Endothelial cell of umbilical vein (primary cell): ENCODE results near the gene FMN1. TPM values are rescaled to one million over a fixed set of nuclear protein-coding genes. Genes with fewer than 3 reads are reported as not detected.

Experiments used
- BruUV-seq: library from RNA; stranded (reverse); fragments of 400-500 nt; replicated peaks from 2 replicates; lab custom pipeline; 2021; lab: Mats Ljungman, UMichigan
- CTCF ChIA-PET: fragments of 300-600, 350-600 bp; sonication (Branson Sonifier 250); formaldehyde crosslinking; loops from one replicate; lab custom pipeline; 2021; ENCODE audit warnings: antibody characterized with exemption, inconsistent platforms; lab: Charles Lee
- POLR2A ChIA-PET: fragments of 300-600, 350-600 bp; sonication (Branson Sonifier 250); formaldehyde crosslinking; loops from one replicate; lab custom pipeline; 2021; ENCODE audit warnings: antibody characterized with exemption, inconsistent platforms; lab: Charles Lee
- DNase-seq: peaks from one replicate; pipeline ENCODE4 v3.0.0-alpha.2; 2011; ENCODE audit warnings: low read depth, low spot score
- FAIRE-seq: peaks from 2 replicates; lab custom pipeline; 2011; peaks lifted over from hg19 to GRCh38; lab: Jason Lieb, UNC
- H2AFZ ChIP-seq: 2 replicates; pipeline ENCODE4 v1.6.0; 2012; ENCODE audit warnings: low read depth, low read length, control low read depth, inconsistent platforms
- H3K27ac ChIP-seq: 2 replicates; pipeline ENCODE4 v1.5.1; 2011; ENCODE audit warnings: low read depth, mild to moderate bottlenecking, control low read depth, low read length, moderate library complexity; ENCODE audit not compliant: insufficient read depth
- H3K27me3 ChIP-seq, 2 experiments: 2 replicates each; pipeline versions ENCODE4 v1.6.0 to v1.6.1; 2011; ENCODE audit warnings: low read length in 2 of 2, mixed read lengths in 1 of 2; ENCODE audit not compliant: control insufficient read depth in 2 of 2, insufficient read depth in 2 of 2
- H3K36me3 ChIP-seq, 2 experiments: 2 replicates in 1 of 2; 3 replicates in 1 of 2; pipeline ENCODE4 v1.5.1; 2011; ENCODE audit warnings: low read length in 2 of 2, mild to moderate bottlenecking in 1 of 2, moderate library complexity in 1 of 2; ENCODE audit not compliant: control insufficient read depth in 2 of 2, insufficient read depth in 2 of 2; ENCODE audit errors: extremely low read depth in 1 of 2
- H3K4me1 ChIP-seq: 3 replicates; pipeline ENCODE4 v1.5.1; 2011; ENCODE audit warnings: mild to moderate bottlenecking, low read length; ENCODE audit not compliant: control insufficient read depth, insufficient read depth; ENCODE audit errors: extremely low read depth
- H3K4me2 ChIP-seq: 2 replicates; pipeline ENCODE4 v1.6.1; 2011; ENCODE audit warnings: low read length, control low read depth, mixed read lengths; ENCODE audit not compliant: insufficient read depth
- H3K4me3 ChIP-seq, 3 experiments: fragments of 200-600 bp in 1 of 3; sonication (generic), shearing (Covaris generic) in 1 of 3; replicated peaks in 1 of 3; 2 replicates each; pipeline ENCODE4 v1.5.1; 2011 to 2016; ENCODE audit warnings: control low read depth in 3 of 3, low read length in 3 of 3, mild to moderate bottlenecking in 2 of 3, inconsistent platforms in 1 of 3, low read depth in 1 of 3, moderate library complexity in 1 of 3; ENCODE audit not compliant: insufficient read depth in 1 of 3
- H3K79me2 ChIP-seq: 2 replicates; pipeline ENCODE4 v1.6.0; 2012; ENCODE audit warnings: low read length, inconsistent platforms; ENCODE audit not compliant: control insufficient read depth, insufficient read depth
- H3K9ac ChIP-seq: replicated peaks from 2 replicates; pipeline ENCODE3; 2011; ENCODE audit warnings: low read length, control low read depth; ENCODE audit not compliant: insufficient read depth; ENCODE audit errors: extremely low read depth
- H3K9me1 ChIP-seq: replicated peaks from 3 replicates; pipeline ENCODE4 v1.6.0; 2011; ENCODE audit warnings: mild to moderate bottlenecking, low read length; ENCODE audit not compliant: control insufficient read depth, insufficient read depth; ENCODE audit errors: extremely low read depth
- H3K9me3 ChIP-seq: replicated peaks from 2 replicates; pipeline ENCODE4 v1.5.1; 2012; ENCODE audit warnings: low read length, inconsistent platforms; ENCODE audit not compliant: control insufficient read depth, insufficient read depth
- H4K20me1 ChIP-seq: replicated peaks from 2 replicates; pipeline ENCODE3; 2011; ENCODE audit warnings: mild to moderate bottlenecking, low read length; ENCODE audit not compliant: control insufficient read depth, insufficient read depth; ENCODE audit errors: extremely low read depth
- CTCF ChIP-seq, 2 donors: IDR thresholded peaks; 1 replicate in 1 of 2; 2 replicates in 1 of 2; pipeline ENCODE4 v1.5.1; 2011; ENCODE audit warnings: low read length in 2 of 2, mild to moderate bottlenecking in 2 of 2, moderate library complexity in 2 of 2, control low read depth in 1 of 2, inconsistent platforms in 1 of 2, low read depth in 1 of 2; ENCODE audit not compliant: insufficient read depth in 1 of 2; ENCODE audit errors: extremely low read depth in 1 of 2
- EZH2 ChIP-seq: IDR thresholded peaks from 2 replicates; pipeline ENCODE4 v1.6.1; 2012; ENCODE audit warnings: borderline replicate concordance, low read depth, mild to moderate bottlenecking, moderate library complexity, low read length, inconsistent platforms; ENCODE audit not compliant: severe bottlenecking
- FOS ChIP-seq: IDR thresholded peaks from 2 replicates; pipeline ENCODE4 v1.6.1; 2011; ENCODE audit warnings: mild to moderate bottlenecking, low read length, moderate library complexity, borderline replicate concordance; ENCODE audit not compliant: insufficient read depth
- GATA2 ChIP-seq: IDR thresholded peaks from 2 replicates; pipeline ENCODE4 v1.7.0; 2011; ENCODE audit warnings: low read depth, mild to moderate bottlenecking, moderate library complexity, mixed read lengths, low read length; ENCODE audit not compliant: insufficient read length, insufficient read depth
- JUN ChIP-seq: IDR thresholded peaks from 2 replicates; pipeline ENCODE4 v1.6.1; 2011; ENCODE audit warnings: borderline replicate concordance, low read depth; ENCODE audit not compliant: insufficient read length, insufficient read depth
- MAX ChIP-seq: IDR thresholded peaks from 2 replicates; pipeline ENCODE4 v1.6.1; 2011; ENCODE audit not compliant: insufficient read depth, insufficient read length
- MYC ChIP-seq: IDR thresholded peaks from one replicate; pipeline ENCODE4 v1.6.1; 2011; ENCODE audit warnings: mild to moderate bottlenecking, low read depth, low read length
- POLR2A ChIP-seq: IDR thresholded peaks from 2 replicates; pipeline ENCODE4 v1.6.1; 2012; ENCODE audit warnings: low read depth, mild to moderate bottlenecking, control low read depth, low read length
- POLR2AphosphoS5 ChIP-seq: IDR thresholded peaks from 2 replicates; pipeline ENCODE4 v1.6.1; 2012; ENCODE audit warnings: low read depth, mild to moderate bottlenecking, control low read depth, low read length, moderate library complexity; ENCODE audit not compliant: insufficient read depth
- dilution Hi-C: fragments of 300-500 bp; cut with MboI; formaldehyde crosslinking; loops from one replicate; pipeline ENCODE4 v1.15.0; 2019; ENCODE audit warnings: low sequenced_read_pairs; ENCODE audit not compliant: extremely low pct_ligation_motif_present
- intact Hi-C: fragments of 100-400 bp; cut with micrococcal nuclease; formaldehyde crosslinking; loops from one replicate; pipeline ENCODE4 v1.10.0; 2022
- polyA plus RNA-seq, 4 experiments: library from polyadenylated mRNA; depleted of rRNA in 3 of 4; stranded (reverse) in 3 of 4; unstranded in 1 of 4; fragments of >200 nt; gene quantifications; 2 replicates each; pipeline versions ENCODE4 v1.2.1 to v1.2.3, GENCODE V29; 2011 to 2012; ENCODE audit warnings: missing spikeins in 1 of 4
- total RNA-seq: library from RNA; stranded (reverse); gene quantifications from 2 replicates; pipeline ENCODE4 v1.2.3, GENCODE V29; 2021

FMN1 gene
- total and polyA plus RNA-seq, 2 donors (not counting 3 experiments of a cell fraction or from before 2014, with no cell fraction given), result 0.01 to 0.29 TPM

- no TSS peak for BruUV-seq
- dilution Hi-C loops, result no loop called here
- intact Hi-C loops, result no loop called here
Measured at GRCh38 chr15:32885713-32886112, 308.8 kb downstream of the FMN1 start.

More at GRCh38 chr15:32885713-32886112, 308.8 kb downstream of the FMN1 start:
- H3K27ac ChIP-seq, result no peak overlapping the region
- TF ChIP-seq MYC (no peak), POLR2A (no peak), POLR2AphosphoS5 (no peak), JUN (no peak), MAX (no peak), EZH2 (no peak), FOS (no peak), CTCF (IDR thresholded peaks at IDR 0.05; ENCODE audit: extremely low read depth in 1 of 2, insufficient read depth in 1 of 2, low read depth in 1 of 2, low read length in 2 of 2) (no peak), GATA2 (no peak)
- no peaks in the 10 kb centered on the region for H3K27me3 ChIP-seq
- H3K9me3 ChIP-seq, result no peaks in the 10 kb centered on the region
- no peak overlapping the region for H3K4me2 ChIP-seq
- no peaks in the 10 kb centered on the region for H3K4me1 ChIP-seq
- ChIA-PET POLR2A (no interaction called here), CTCF (interaction anchor here (1.1 kb wide), 1 partner anchor 47 kb away, joined by 3 read pairs; no protein-coding TSS in a partner anchor)
- DNase-seq (no peak), FAIRE-seq (no peak)
- H3K4me3 ChIP-seq, result no peak overlapping the region
- H3K9me1 ChIP-seq, result no peaks in the 10 kb centered on the region
- no peak overlapping the region for H2AFZ ChIP-seq
- no peaks in the 10 kb centered on the region for H3K79me2 ChIP-seq
- no peaks in the 10 kb centered on the region for H3K36me3 ChIP-seq
- H3K9ac ChIP-seq, result no peak overlapping the region
- H4K20me1 ChIP-seq, result no peaks in the 10 kb centered on the region
